ENCODE measurements around the gene LYPD6.

DNA sequence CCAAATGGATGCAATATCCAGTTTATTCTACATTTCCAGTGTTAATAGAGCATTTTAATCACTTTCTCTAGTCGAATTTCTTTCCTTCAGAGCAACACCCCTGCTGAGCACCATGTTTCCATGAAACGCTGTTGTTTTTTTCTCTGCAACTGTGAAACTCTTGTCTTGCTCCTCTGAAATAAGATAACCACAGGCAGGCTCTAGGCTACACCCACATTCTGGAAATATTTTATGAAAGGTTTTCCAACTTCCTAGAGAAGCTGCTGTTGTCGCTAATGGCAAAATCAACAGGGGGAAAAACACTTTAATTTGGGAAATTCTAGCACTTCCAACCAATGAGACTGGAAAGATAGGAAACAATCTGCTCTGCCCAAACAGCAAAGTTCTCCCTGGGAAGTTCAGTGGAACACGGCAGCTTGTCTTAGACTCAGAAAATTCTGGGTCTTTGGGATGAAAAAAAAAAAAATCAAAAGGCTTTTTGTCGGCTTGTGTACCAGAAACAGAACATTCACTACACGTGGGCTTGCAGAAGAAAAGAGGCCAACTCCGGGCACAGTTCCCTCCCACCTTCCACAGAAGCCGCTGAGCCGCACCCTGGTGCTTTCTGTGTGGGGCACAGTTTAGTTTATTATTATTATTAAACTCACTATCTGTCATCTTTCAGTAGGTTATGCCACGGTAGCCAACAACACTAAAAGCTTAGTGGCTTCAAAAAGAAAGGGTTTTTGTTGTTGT lies 158.5 kb downstream of the LYPD6 start:
- TF ChIP-seq CTCF (IDR thresholded peaks at IDR 0.05) (no peak), POLR2A (IDR thresholded peaks at IDR 0.05) (no peak)

All from body of pancreas (tissue), 4 donors.